Pancreas (tissue), 10 donors: ENCODE data around the gene SORCS2. TPM values are rescaled to one million over a fixed set of nuclear protein-coding genes. Genes with fewer than 3 reads are reported as not detected.
A peak's percentile ranks its signal among the peaks of the same experiment; 100 is the strongest.

Source experiments
- ATAC-seq, 4 donors: fragments of 200-7000 bp; cut with Tn5 transposase; one replicate each; pipeline versions ENCODE4 v1.8.0 to v1.9.1; 2020; ENCODE audit warnings: mild to moderate bottlenecking in 4 of 4, moderate library complexity in 4 of 4
- DNase-seq, 6 donors: peaks; one replicate each; pipeline ENCODE4 v3.0.0-alpha.2; 2020
- FAIRE-seq: peaks from 2 replicates; lab custom pipeline; 2012; peaks lifted over from hg19 to GRCh38; lab: Jason Lieb, UNC
- H3K27ac ChIP-seq, 4 donors: fragments of 200-600 bp; sonication (generic); 1 replicate in 3 of 4; 2 replicates in 1 of 4; pipeline versions ENCODE4 v1.5.0 to v1.8.0; 2020
- H3K27me3 ChIP-seq, 4 donors: fragments of 200-600 bp; one replicate each; pipeline ENCODE4 v1.8.0; 2021
- H3K36me3 ChIP-seq, 3 donors: fragments of 200-600 bp; sonication (generic) in 1 of 3; one replicate each; pipeline versions ENCODE4 v1.5.0 to v1.8.0; 2020 to 2021
- H3K4me1 ChIP-seq, 3 donors: fragments of 200-600 bp; one replicate each; pipeline ENCODE4 v1.8.0; 2021
- H3K4me3 ChIP-seq, 4 donors: fragments of 200-600 bp; sonication (generic) in 2 of 4; one replicate each; pipeline versions ENCODE4 v1.5.0 to v1.8.0; 2020 to 2021
- H3K9me3 ChIP-seq, 4 donors: fragments of 200-600 bp; one replicate each; pipeline ENCODE4 v1.8.0; 2021
- WGBS, 2 donors: extraction: QIAGEN DNeasy Blood & Tissue Kit; methylation state at CpG; one replicate each; pipeline ENCODE4 v1.1.7; 2013; 5-methylcytosine and 5-hydroxymethylcytosine counted together
- intact Hi-C, 3 donors: fragments of 100-400 bp; cut with DNase I; formaldehyde crosslinking; loops; one replicate each; pipeline versions ENCODE4 v1.11.1 to v1.14.2; 2022
- polyA plus RNA-seq, 2 donors: library from polyadenylated mRNA; stranded (reverse); fragments of 200-250 nt; gene quantifications; one replicate each; pipeline ENCODE4 v1.2.3, GENCODE V29; 2013
- total RNA-seq, 6 donors: library from RNA; stranded (reverse); fragmentation: NEBNext Ultra II Directional in 4 of 6; extraction: Animal tissue kit (Norgen Biotek cat#: 25700) in 4 of 6; gene quantifications; one replicate each; pipeline versions ENCODE4 v1.2.1 to v1.2.4, GENCODE V29; 2021 to 2023
- TF ChIP-seq, protein P1 (sequence below), 4 donors: fragments of 200-600 bp; sonication (generic) in 3 of 4; IDR thresholded peaks; one replicate each; pipeline versions ENCODE4 v1.5.0 to v1.8.0; 2021; ENCODE audit warnings: antibody characterized with exemption in 4 of 4
- donor health status: healthy with polysubstance abuse.
- donor health status: DM: no; HTN: no; CAD: no; lungs with moderate emphysema.
- donor health status: DM: no; HTN: no; CAD: no.
- donor health status: control.
- donor health status: control.
- donor health status: Bipolar disorder and iron deficiency.
- donor health status: DM: yes; HTN: yes; CAD: no.
- donor health status: DM: no; HTN: no; CAD: no.
- donor health status: DM: no; HTN: no; CAD: no.
- donor health status: DM: yes; HTN: yes; CAD: no.

Gene SORCS2
- total and polyA plus RNA-seq, 8 donors: 0.14 to 1.7 (median 0.42) TPM

DNA sequence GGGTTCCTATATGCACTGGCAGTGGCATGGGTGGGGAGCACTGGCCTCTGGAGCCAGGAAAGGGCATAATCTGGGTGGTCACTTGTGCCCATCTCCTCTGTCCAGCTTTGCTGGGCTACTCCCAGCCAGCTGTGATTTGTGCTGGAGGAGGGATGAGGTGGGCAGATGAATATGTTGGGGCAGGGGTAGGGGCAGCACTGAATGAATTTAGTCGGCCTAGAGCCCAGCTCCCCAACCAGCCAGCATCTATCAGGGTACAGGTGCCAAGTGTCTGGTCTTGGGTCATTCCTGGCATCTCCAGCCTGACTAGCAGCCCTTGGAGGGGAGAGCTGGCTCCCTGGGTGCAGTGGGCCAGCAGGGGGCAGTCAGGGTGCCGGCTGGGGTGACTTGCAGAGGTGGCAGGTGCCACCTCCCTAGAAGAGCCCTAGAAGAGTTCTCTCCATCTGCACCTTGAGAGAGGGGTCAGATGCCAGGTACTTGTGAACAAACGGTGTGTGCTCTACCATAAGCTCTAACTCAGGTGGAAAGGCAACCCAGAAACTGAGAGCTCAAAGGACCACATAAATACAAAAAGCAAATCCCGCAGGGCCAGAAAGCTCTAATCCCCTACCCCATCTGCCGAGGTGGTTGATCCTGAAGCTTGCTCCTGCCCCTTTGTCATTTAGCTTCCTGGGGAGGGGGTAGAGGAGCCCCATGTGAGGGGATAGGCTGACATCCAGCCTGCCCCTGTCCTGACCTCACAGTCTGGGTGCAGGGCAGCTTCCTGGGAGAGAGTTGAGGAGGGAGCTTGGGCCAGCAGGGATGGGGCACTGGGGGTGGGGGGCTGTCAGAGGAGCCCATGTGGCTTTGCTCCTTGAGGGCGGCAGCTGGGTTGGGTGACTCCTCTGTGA is 2.2 kb downstream of the SORCS2 start:
- ATAC-seq (peak in 1 of 4 donors; percentile 22), DNase-seq (peak in 2 of 6 donors; percentile 16 to 68), FAIRE-seq (no peak)
- peaks cover 0 to 4% (median 0%) of the 10 kb centered on the region in 3 donors for H3K4me1 ChIP-seq
- H3K27me3 ChIP-seq: peaks cover 0 to 22% (median 3%) of the 10 kb centered on the region in 4 donors
- H3K4me3 ChIP-seq: no peak overlapping the region
- H3K36me3 ChIP-seq: no peaks in the 10 kb centered on the region
- intact Hi-C loops: loop anchor here in 2 of 3 donors (5.0 to 10.0 kb wide), 3 partner anchors 103 to 528 kb away; no protein-coding TSS in a partner anchor
- WGBS, 2 donors: 32 to 36% methylated on average over 6 of the region's 6 CpGs
- TF ChIP-seq, protein P1, sequence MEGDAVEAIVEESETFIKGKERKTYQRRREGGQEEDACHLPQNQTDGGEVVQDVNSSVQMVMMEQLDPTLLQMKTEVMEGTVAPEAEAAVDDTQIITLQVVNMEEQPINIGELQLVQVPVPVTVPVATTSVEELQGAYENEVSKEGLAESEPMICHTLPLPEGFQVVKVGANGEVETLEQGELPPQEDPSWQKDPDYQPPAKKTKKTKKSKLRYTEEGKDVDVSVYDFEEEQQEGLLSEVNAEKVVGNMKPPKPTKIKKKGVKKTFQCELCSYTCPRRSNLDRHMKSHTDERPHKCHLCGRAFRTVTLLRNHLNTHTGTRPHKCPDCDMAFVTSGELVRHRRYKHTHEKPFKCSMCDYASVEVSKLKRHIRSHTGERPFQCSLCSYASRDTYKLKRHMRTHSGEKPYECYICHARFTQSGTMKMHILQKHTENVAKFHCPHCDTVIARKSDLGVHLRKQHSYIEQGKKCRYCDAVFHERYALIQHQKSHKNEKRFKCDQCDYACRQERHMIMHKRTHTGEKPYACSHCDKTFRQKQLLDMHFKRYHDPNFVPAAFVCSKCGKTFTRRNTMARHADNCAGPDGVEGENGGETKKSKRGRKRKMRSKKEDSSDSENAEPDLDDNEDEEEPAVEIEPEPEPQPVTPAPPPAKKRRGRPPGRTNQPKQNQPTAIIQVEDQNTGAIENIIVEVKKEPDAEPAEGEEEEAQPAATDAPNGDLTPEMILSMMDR (IDR thresholded peaks at IDR 0.05): peak in 2 of 4 donors; percentile 8 to 12
- no peak overlapping the region for H3K27ac ChIP-seq
- no peaks in the 10 kb centered on the region for H3K9me3 ChIP-seq

DNA sequence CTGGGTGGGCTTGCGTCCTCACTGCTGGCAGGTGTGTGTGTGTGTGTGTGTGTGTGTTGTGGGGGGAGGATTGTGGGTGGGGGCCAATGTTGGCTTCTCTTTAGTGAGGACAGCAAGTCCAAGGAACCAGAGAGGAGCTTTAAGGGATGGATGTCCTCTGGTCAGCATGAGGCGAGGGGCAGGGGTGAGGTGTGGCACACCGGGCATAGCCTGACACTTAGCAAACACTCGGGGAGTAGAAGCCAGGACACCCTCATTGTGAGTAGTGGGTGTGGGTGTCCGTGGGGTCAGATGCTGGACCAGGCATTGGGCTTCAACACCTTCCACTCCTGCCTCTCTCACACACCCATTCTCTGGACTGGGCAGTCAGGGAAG is 2.8 kb downstream of the SORCS2 start:
- no peak overlapping the region for H3K27ac ChIP-seq
- peaks cover 0 to 4% (median 0%) of the 10 kb centered on the region in 3 donors for H3K4me1 ChIP-seq
- no peaks in the 10 kb centered on the region for H3K9me3 ChIP-seq
- no peak overlapping the region for H3K4me3 ChIP-seq
- 50 to 57% methylated on average over 5 of the region's 5 CpGs for WGBS, 2 donors
- H3K36me3 ChIP-seq: no peaks in the 10 kb centered on the region
- DNase-seq (peak in 2 of 6 donors; percentile 9 to 46), FAIRE-seq (no peak), ATAC-seq (no peak)
- TF ChIP-seq, protein P1 (IDR thresholded peaks at IDR 0.05): no peak
- intact Hi-C loops: loop anchor here in 2 of 3 donors (5.0 to 10.0 kb wide), 2 partner anchors 520 to 527 kb away; no protein-coding TSS in a partner anchor
- peaks cover 0 to 22% (median 3%) of the 10 kb centered on the region in 4 donors for H3K27me3 ChIP-seq

DNA sequence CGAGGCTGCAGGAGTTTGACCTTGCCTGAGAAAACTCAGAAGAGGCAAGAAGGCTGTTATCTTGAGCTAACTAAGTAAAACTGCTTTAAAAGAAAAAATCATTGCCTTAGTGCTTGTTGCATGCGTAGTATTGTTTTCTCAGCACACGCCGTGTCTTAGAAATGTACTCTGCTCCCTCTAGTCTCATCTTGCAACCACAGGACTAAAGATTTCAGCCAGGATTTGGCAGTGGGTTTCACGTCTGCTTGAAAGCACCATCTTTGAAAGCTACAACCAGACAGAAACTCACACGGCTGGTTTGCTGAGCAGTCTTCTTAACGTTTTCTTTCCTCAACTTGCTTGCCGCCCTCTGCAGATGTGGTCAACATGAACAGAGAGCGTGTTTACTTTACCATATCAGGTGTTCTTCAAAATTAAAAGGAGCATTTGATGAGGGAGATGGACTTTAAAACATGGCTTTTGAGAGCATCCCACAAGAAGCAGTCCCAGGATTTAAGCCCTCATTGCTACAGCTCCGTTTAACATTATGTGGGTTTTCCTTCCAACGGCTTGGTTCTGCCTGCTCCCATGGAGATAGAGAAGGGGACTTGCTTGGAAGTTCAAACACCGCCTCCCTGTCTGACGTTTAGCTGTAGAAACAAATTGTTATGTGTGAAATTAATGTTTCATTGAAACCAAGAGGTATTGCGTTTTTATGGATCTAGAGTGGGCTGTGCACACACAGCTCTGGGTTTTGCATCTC is 3.4 kb downstream of the SORCS2 start:
- ATAC-seq (no peak), FAIRE-seq (no peak), DNase-seq (peak in 1 of 6 donors; percentile 1)
- H3K36me3 ChIP-seq: no peaks in the 10 kb centered on the region
- WGBS, 2 donors: 17 to 24% methylated on average over 14 of the region's 14 CpGs
- no peak overlapping the region for H3K27ac ChIP-seq
- H3K9me3 ChIP-seq: no peaks in the 10 kb centered on the region
- no peak overlapping the region for H3K4me3 ChIP-seq
- intact Hi-C loops: loop anchor here in 2 of 3 donors (5.0 to 10.0 kb wide), 2 partner anchors 519 to 527 kb away; no protein-coding TSS in a partner anchor
- H3K27me3 ChIP-seq: peaks cover 0 to 22% (median 3%) of the 10 kb centered on the region in 4 donors
- TF ChIP-seq, protein P1 (IDR thresholded peaks at IDR 0.05): no peak
- peaks cover 0 to 4% (median 0%) of the 10 kb centered on the region in 3 donors for H3K4me1 ChIP-seq

DNA sequence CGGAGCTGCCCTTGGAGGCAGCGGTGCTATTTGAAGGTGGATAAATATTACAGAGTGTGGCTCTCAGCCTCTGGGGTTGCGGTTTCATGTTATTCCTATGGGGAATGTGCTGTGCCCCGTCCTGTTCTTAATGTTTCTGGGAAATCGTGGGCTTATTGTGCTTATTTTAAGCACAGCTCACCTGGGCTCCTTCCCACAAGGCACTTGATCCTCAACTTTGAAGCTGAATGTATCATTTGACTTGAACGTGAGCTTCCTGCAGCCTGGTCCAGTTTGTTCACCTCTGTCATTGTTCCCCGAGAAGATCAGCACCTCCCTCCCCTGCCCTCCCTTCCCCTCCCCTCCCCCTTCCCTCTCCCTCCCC is 3.9 kb downstream of the SORCS2 start:
- no peak for FAIRE-seq
- intact Hi-C loops: loop anchor here in 2 of 3 donors (5.0 to 10.0 kb wide), 2 partner anchors 519 to 526 kb away; no protein-coding TSS in a partner anchor
- Histone ChIP-seq H3K27me3 (peaks cover 0 to 22% (median 3%) of the 10 kb centered on the region in 4 donors), H3K36me3 (no peaks in the 10 kb centered on the region), H3K9me3 (no peaks in the 10 kb centered on the region), H3K4me1 (peaks cover 0 to 4% (median 0%) of the 10 kb centered on the region in 3 donors), H3K4me3 (no peak overlapping the region), H3K27ac (no peak overlapping the region)
- DNase-seq: peak in 1 of 6 donors; percentile 1
- 9 to 14% methylated on average over 7 of the region's 7 CpGs for WGBS, 2 donors
- ATAC-seq: no peak
- TF ChIP-seq, protein P1 (IDR thresholded peaks at IDR 0.05): no peak
